ENCODE results near the gene MAP7. TPM values are rescaled to one million over a fixed set of nuclear protein-coding genes. Genes with fewer than 3 reads are reported as not detected.
"Not testable (repeated sequence)": the region's sequence is repeated elsewhere in the genome, so short reads cannot be mapped to it uniquely, and the experiment has no call there.

Gene MAP7
- total RNA-seq, 1 experiment from 2014 or later: 33.7 TPM

DNA sequence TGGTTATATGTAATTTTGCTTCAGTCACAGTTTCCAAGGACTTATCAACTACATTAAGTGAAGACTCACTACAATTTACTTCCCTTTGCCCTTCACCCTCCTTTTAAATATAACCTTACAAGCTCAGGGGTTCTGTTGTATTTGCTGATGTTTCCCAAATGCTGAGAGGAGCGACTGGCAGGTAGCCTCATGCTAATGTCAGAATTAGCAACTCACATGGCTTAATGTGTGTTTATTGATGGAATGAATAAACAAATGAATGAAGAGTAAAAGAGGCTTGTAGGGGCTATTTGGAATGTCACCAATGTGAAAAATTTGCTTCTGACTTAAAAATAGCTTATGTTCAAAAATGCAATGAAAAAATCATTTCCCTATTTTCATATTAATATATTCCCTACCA is 41.4 kb upstream of the MAP7 start:
- intact Hi-C loops (cut with micrococcal nuclease; ENCODE audit: unreplicated experiment): no loop called here
- Histone ChIP-seq H2AFZ (no peak overlapping the region), H3K27me3 (ENCODE audit: insufficient read depth, low read depth) (no peaks in the 10 kb centered on the region), H3K27ac (no peak overlapping the region), H3K36me3 (ENCODE audit: low read depth) (peaks cover 29% of the 10 kb centered on the region), H3K9me2 (ENCODE audit: insufficient read depth) (no peaks in the 10 kb centered on the region), H4K20me1 (ENCODE audit: insufficient read depth) (no peaks in the 10 kb centered on the region), H3K4me2 (no peak overlapping the region), H3K4me3 (no peak overlapping the region), H3K4me1 (replicated peaks; ENCODE audit: insufficient read depth) (peaks cover 12% of the 10 kb centered on the region), H3F3A (ENCODE audit: insufficient read depth, low read depth) (peaks cover 8% of the 10 kb centered on the region; the same call in 1 of the 2 replicates), H3K79me2 (ENCODE audit: low read depth) (no peaks in the 10 kb centered on the region), H3K9me3 (ENCODE audit: insufficient read depth, low read depth) (no peaks in the 10 kb centered on the region; the same call in 1 of the 2 replicates)
- BruUV-seq (replicated peaks): no TSS peak
- DNase-seq: no peak
- no peak for TF ChIP-seq EZH2 (IDR thresholded peaks at IDR 0.05; ENCODE audit: low read depth)
- TF ChIP-seq, protein P1, sequence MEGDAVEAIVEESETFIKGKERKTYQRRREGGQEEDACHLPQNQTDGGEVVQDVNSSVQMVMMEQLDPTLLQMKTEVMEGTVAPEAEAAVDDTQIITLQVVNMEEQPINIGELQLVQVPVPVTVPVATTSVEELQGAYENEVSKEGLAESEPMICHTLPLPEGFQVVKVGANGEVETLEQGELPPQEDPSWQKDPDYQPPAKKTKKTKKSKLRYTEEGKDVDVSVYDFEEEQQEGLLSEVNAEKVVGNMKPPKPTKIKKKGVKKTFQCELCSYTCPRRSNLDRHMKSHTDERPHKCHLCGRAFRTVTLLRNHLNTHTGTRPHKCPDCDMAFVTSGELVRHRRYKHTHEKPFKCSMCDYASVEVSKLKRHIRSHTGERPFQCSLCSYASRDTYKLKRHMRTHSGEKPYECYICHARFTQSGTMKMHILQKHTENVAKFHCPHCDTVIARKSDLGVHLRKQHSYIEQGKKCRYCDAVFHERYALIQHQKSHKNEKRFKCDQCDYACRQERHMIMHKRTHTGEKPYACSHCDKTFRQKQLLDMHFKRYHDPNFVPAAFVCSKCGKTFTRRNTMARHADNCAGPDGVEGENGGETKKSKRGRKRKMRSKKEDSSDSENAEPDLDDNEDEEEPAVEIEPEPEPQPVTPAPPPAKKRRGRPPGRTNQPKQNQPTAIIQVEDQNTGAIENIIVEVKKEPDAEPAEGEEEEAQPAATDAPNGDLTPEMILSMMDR (conservative IDR thresholded peaks at IDR 0.05): no peak
- POLR2A ChIA-PET (ENCODE audit: unreplicated experiment): no interaction called here
- CTCF ChIA-PET: no interaction called here

DNA sequence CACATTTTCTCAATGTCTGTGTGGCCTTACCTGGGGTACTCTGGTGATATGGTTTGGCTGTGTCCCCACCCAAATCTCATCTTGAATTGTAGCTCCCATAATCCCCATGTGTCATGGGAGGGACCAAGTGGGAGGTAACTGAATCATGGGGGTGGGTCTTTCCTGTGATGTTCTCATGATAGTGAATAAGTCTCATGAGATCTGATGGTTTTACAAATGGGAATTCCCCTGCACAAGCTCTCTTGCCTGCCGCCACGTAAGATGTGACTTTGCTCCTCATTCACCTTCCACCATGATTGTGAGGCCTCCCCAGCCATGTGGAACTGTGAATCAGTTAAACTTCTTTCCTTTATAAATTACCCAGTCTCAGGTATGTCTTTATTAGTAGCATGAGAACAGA is 40.6 kb upstream of the MAP7 start:
- H3K9me3 ChIP-seq (ENCODE audit: insufficient read depth, low read depth); DNase-seq; H4K20me1 ChIP-seq (ENCODE audit: insufficient read depth); CTCF ChIA-PET; H3K27ac ChIP-seq; BruUV-seq (replicated peaks); H3K27me3 ChIP-seq (ENCODE audit: insufficient read depth, low read depth); H3F3A ChIP-seq (ENCODE audit: insufficient read depth, low read depth); H3K79me2 ChIP-seq (ENCODE audit: low read depth); H3K4me2 ChIP-seq; H3K9me2 ChIP-seq (ENCODE audit: insufficient read depth); intact Hi-C loops (cut with micrococcal nuclease; ENCODE audit: unreplicated experiment); H2AFZ ChIP-seq; H3K4me3 ChIP-seq: not testable (repeated sequence)
- peaks cover 12% of the 10 kb centered on the region for H3K4me1 ChIP-seq (replicated peaks; ENCODE audit: insufficient read depth)
- POLR2A ChIA-PET (ENCODE audit: unreplicated experiment): interaction anchor here (0.6 kb wide), 1 partner anchor 10 kb away, joined by 5 read pairs; no protein-coding TSS in a partner anchor
- H3K36me3 ChIP-seq (ENCODE audit: low read depth): peaks cover 32% of the 10 kb centered on the region

DNA sequence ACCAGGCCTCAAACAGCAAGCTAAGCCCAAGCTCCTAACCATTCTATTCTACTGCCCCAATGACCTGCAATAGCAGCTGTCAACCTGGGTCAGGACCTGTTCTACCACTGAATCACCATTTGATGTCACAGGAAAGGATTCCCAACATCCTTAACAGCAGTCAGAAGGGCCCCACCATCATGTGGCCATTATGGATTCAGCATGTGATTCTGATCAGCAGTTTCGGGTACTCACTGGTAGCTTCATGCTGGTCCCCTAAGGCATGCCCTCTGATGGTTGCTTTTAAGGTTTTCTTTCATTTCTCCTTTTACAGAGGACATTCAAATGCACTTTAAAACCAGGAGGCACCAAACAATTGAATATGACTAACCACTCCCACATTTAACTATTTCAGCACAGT is 37.3 kb upstream of the MAP7 start:
- no peak overlapping the region for H2AFZ ChIP-seq
- no peaks in the 10 kb centered on the region for H4K20me1 ChIP-seq (ENCODE audit: insufficient read depth)
- ChIA-PET POLR2A (ENCODE audit: unreplicated experiment) (no interaction called here), CTCF (no interaction called here)
- no peak overlapping the region for H3K4me3 ChIP-seq
- TF ChIP-seq EZH2 (IDR thresholded peaks at IDR 0.05; ENCODE audit: low read depth): no peak
- TF ChIP-seq, protein P1 (conservative IDR thresholded peaks at IDR 0.05): no peak
- H3K27ac ChIP-seq: no peak overlapping the region
- peaks cover 35% of the 10 kb centered on the region for H3K36me3 ChIP-seq (ENCODE audit: low read depth)
- no peaks in the 10 kb centered on the region for H3K9me2 ChIP-seq (ENCODE audit: insufficient read depth)
- DNase-seq: no peak
- H3F3A ChIP-seq (ENCODE audit: insufficient read depth, low read depth): no peaks in the 10 kb centered on the region
- no peak overlapping the region for H3K4me2 ChIP-seq
- H3K79me2 ChIP-seq (ENCODE audit: low read depth): no peaks in the 10 kb centered on the region
- H3K27me3 ChIP-seq (ENCODE audit: insufficient read depth, low read depth): no peaks in the 10 kb centered on the region
- no peaks in the 10 kb centered on the region for H3K9me3 ChIP-seq (ENCODE audit: insufficient read depth, low read depth)
- intact Hi-C loops (cut with micrococcal nuclease; ENCODE audit: unreplicated experiment): no loop called here
- H3K4me1 ChIP-seq (replicated peaks; ENCODE audit: insufficient read depth): peaks cover 10% of the 10 kb centered on the region
- no TSS peak for BruUV-seq (replicated peaks)

DNA sequence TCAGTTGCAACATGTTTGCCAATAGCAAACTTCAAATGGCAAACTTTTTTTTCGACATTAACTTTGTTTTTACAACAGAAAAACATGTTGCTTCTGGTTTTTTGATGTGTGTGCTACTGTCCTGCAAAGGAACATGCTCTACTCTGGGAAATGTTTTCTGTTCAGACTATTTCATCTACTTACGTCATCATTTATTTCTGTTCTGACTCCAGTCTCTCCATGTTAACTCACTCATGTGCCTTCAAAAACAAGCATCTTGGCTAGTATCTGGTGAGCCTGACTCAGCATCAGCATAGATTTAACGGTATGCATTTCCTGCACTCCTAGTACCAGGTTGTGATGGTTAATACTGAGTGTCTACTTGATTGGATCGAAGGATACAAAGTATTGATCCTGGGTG is 36.1 kb upstream of the MAP7 start:
- TF ChIP-seq, protein P1 (conservative IDR thresholded peaks at IDR 0.05): no peak
- TF ChIP-seq EZH2 (IDR thresholded peaks at IDR 0.05; ENCODE audit: low read depth): no peak
- Histone ChIP-seq H2AFZ (no peak overlapping the region), H3K4me2 (no peak overlapping the region), H3K9me3 (ENCODE audit: insufficient read depth, low read depth) (no peaks in the 10 kb centered on the region), H3F3A (ENCODE audit: insufficient read depth, low read depth) (no peaks in the 10 kb centered on the region), H3K4me3 (no peak overlapping the region), H3K79me2 (ENCODE audit: low read depth) (no peaks in the 10 kb centered on the region), H3K27ac (no peak overlapping the region), H3K36me3 (ENCODE audit: low read depth) (peaks cover 25% of the 10 kb centered on the region; the same call in 1 of the 2 replicates), H3K27me3 (ENCODE audit: insufficient read depth, low read depth) (no peaks in the 10 kb centered on the region), H3K4me1 (replicated peaks; ENCODE audit: insufficient read depth) (peaks cover 10% of the 10 kb centered on the region), H3K9me2 (ENCODE audit: insufficient read depth) (no peaks in the 10 kb centered on the region), H4K20me1 (ENCODE audit: insufficient read depth) (no peaks in the 10 kb centered on the region)
- no peak for DNase-seq
- intact Hi-C loops (cut with micrococcal nuclease; ENCODE audit: unreplicated experiment): no loop called here
- ChIA-PET POLR2A (ENCODE audit: unreplicated experiment) (no interaction called here), CTCF (no interaction called here)
- BruUV-seq (replicated peaks): no TSS peak

DNA sequence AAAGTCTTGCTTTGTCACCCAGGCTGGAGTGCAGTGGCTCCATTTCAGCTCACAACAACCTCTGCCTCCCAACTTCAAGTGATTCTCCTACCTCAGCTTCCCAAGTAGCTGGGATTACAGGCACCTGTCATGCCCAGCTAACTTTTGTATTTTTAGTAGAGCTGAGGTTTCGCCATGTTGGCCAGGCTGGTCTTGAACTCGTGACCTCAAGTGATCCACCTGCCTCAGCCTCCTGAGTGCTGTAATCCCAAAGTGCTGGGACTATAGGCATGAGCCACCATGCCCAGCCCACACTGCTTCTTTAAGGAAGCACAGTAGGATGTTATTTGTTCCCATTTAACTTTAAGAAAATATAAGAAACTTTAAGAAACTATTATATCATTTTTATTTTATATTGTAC is 35.3 kb upstream of the MAP7 start:
- H3K4me3 ChIP-seq; intact Hi-C loops (cut with micrococcal nuclease; ENCODE audit: unreplicated experiment): not testable (repeated sequence)
- CTCF ChIA-PET: interaction anchor here (0.6 kb wide), 1 partner anchor 9 kb away, joined by 4 read pairs; no protein-coding TSS in a partner anchor

More for the DNA sequence above, 35.3 kb upstream of the MAP7 start:
- H3K4me2 ChIP-seq; H3K27ac ChIP-seq; H3K9me3 ChIP-seq (ENCODE audit: insufficient read depth, low read depth); H4K20me1 ChIP-seq (ENCODE audit: insufficient read depth); H2AFZ ChIP-seq; H3K79me2 ChIP-seq (ENCODE audit: low read depth); H3F3A ChIP-seq (ENCODE audit: insufficient read depth, low read depth); DNase-seq; H3K9me2 ChIP-seq (ENCODE audit: insufficient read depth); H3K27me3 ChIP-seq (ENCODE audit: insufficient read depth, low read depth); POLR2A ChIA-PET (ENCODE audit: unreplicated experiment); BruUV-seq (replicated peaks): not testable (repeated sequence)
- H3K36me3 ChIP-seq (ENCODE audit: low read depth): peaks cover 23% of the 10 kb centered on the region; the same call in 1 of the 2 replicates
- peaks cover 10% of the 10 kb centered on the region for H3K4me1 ChIP-seq (replicated peaks; ENCODE audit: insufficient read depth)

Measured in PC-9 (cell line).